Measurements from ENCODE around the gene WNT5A. TPM values are rescaled to one million over a fixed set of nuclear protein-coding genes. Genes with fewer than 3 reads are reported as not detected.
A peak's percentile ranks its signal among the peaks of the same experiment; 100 is the strongest.

Gene WNT5A
- total RNA-seq, 1 donor from 2014 or later: 0.92 TPM

DNA sequence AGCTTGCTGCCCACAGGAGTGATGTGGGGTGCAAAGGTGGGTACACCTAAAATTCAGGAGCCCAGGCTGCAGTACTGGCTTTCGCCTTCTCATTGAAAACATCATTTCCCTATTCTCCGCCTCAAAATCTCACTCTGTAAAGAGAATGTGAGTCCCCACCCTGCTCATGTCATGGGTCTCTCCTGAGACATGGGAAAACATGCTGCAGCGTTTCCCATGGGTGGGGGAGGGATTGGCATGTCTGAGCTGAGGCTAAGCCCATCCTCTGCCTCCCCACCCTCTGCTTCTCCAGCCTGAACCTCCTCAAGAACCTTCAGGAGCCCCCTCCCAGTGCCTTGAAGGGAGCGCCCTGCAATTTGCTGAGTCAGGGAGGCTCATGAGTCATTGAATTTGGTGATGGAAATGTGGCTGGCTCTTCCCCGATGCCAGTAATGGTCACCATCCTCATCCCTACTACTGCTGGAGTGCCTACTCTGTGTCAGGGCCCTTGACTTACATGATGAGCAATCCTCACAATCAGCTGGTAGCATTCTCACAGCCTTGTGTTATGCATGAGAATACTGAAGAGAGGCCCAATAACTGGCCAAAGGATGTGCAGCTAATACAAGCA is 28.8 kb downstream of the WNT5A start:
- intact Hi-C loops (cut with DNase I): no loop called here
- DNase-seq (ENCODE audit: low spot score): peak; percentile 33

DNA sequence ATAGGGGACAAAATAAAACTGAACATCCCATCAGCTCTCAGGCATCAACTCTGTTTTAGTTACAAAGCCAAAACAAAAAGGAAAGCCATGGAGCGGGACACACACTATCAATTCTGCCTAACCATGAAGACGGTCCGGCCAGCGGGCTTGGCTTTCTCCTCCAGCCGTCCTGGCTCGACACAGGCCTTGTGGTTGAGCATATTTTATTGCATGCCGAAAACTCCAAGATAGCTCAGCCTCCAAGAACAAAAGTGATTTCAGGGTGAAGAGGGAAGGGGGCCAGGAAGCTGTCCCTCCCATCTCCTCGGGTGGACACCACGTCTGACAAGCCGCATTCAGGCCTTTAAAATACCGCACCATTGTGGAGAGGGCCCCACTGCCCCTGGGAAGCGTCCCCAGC is 31.2 kb downstream of the WNT5A start:
- DNase-seq (ENCODE audit: low spot score): no peak
- intact Hi-C loops (cut with DNase I): no loop called here

DNA sequence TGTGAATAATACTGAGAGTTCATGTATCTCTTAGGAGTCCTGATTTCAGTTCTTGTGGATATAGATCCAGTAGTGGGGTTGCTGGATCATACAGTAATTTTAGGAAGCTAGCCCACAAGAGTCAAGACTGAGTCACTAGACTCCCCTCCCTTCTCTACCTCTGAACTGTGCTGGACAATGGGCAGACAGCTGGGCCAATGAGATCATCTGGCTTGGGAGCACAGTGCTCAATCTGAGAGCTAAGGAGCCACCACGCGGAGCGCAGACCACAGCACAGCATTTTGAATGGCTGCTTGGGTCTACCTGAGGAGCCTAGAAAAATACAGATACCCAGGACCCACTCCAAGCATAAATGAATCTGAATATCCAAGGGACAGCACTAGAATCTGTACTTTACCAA is 32.5 kb downstream of the WNT5A start:
- intact Hi-C loops (cut with DNase I): no loop called here

DNA sequence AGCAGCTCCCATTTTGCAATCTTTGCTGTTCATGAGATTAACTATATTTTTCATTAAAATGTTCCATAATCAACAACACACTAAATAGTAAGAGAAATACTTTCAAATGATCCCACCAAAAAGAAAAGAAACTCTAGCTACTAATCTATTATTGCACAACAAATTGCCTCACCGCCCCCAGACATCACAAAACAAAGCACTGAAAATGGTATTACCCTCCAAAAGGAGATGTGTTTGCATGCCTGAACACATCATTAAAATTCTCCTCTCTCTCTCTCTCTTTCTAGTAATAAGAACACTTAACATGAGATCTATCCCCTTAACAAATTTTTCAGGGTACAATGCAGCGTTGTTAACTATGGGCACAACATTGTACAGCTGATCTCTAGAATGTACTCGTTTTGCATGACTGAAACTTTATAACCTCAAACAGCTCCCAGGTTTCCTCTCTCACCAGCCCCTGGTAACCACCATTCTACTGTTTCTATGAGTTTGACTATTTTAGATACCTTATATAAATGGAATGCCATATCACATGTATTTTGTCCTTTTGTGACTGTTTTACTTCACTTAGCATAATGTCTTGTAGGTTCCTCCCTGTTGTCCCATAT is 33.1 kb downstream of the WNT5A start:
- intact Hi-C loops (cut with DNase I): no loop called here
- DNase-seq (ENCODE audit: low spot score): no peak

More for the DNA sequence above, 32.5 kb downstream of the WNT5A start:
- peak; percentile 59 for DNase-seq (ENCODE audit: low spot score)

DNA sequence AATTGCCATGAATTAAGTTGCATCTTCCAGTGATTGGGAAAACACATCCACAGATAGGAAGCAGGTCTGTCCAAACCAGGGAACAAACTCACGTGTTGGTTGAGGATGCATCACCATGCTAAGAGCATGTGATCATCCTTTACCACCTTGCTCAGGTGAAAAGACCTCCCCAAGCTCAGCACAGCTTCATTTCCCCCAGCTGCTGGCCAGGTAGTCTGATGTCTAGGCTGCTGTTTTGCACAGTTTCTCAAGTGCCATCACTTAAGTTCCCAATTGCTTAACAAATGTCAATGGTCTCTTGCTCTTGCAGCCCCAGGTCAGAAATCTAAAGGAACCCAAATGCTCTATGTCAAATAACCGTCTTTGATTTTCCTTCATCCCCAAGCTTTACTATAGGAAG is 34.2 kb downstream of the WNT5A start:
- intact Hi-C loops (cut with DNase I): no loop called here
- peak; percentile 49 for DNase-seq (ENCODE audit: low spot score)

DNA sequence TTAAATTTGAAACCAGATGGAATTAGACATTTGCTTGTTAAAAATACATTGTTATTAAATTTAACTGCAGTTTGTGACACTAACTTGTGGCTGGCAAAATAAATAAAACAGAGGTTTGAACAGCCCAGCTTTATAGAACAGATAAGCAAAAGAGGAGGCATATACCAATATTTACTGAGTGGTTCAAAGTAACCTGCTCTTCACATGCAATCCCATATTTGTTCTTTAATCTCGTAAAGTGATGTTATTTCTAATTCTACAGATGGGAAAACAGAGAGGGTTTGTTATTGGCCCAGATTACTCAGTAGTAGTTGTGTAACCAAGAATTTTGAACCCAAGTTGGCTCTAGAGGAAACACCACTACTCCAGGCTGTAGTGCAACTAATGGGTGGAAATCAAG is 37.6 kb downstream of the WNT5A start:
- intact Hi-C loops (cut with DNase I): no loop called here
- no peak for DNase-seq (ENCODE audit: low spot score)

DNA sequence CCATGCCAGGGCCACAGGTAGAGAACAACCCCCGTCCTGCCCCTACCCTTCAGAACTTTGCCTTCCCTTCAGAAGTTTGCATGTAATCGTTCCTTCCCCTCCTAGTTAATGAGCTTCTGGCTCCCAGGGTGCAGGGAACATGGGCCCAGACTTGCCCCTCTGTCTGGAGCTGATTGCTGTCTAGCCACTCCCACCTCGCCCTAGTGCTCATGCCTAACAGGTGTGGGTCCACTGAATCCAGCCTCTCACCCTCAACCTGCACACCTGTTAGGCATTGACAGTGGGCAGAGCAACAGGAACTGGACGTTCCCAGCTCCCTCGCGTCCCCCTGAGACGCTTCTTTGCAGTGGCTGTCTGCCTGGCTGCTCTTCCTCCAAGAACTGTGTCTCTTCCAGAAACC is 40.3 kb downstream of the WNT5A start:
- intact Hi-C loops (cut with DNase I): no loop called here
- no peak for DNase-seq (ENCODE audit: low spot score)

DNA sequence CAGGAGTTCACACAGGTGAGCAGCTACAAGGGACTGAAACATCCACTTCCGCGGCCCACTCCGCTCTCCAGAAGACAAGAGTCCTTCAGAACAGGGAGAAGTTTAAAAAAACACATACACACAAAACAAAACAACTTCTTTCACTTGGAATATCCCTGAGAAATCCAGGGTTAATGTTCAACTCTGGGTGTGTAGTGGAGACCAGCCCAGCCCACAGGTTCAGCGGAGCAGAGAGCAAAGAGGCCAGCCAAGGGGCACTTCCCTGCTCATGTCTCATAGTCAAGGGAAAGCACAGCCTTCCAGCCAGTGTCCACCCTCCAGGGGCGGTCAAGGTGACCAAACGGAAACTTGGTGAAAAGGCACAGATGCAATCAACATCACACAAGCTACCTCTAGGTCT is 41.6 kb downstream of the WNT5A start:
- intact Hi-C loops (cut with DNase I): no loop called here
- no peak for DNase-seq (ENCODE audit: low spot score)

DNA sequence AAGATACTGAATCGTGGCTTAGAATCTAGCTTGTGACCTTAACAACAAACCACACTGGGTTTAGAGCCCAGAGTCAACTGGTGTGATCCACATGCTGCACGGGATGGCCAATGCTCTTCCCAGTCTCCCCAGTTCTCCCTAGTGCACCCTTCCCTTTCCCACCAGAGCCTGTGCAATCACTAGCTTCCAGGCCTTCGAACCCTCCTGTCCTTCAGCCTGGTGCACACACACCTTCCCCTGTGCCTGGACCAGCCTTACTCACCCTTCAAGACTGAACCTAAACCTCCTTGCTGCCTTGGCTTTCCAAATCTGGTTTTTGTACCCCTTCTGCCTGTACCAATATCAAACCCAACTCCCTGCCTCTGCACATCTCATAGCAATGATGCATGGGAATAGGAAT is 43.8 kb downstream of the WNT5A start:
- DNase-seq (ENCODE audit: low spot score): peak; percentile 14
- intact Hi-C loops (cut with DNase I): no loop called here

DNA sequence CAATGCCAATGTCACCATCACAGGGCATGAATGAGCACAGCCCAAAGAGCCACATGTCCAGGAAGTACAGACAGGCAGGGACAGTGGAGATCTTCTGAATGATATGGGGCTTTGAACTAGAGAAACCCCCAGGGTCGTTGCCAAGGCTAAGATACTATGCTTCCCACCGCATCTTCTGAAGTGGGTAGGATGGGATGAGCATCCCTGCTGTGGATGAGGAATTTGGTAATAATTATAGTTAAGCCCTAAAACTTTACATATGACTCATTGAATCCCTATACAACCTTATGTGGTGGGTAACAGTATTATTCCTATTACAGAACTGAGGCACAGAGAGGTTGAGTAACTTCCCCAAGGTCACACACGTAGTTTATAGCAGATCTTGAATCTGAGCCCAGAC is 44.2 kb downstream of the WNT5A start:
- intact Hi-C loops (cut with DNase I): no loop called here
- no peak for DNase-seq (ENCODE audit: low spot score)

DNA sequence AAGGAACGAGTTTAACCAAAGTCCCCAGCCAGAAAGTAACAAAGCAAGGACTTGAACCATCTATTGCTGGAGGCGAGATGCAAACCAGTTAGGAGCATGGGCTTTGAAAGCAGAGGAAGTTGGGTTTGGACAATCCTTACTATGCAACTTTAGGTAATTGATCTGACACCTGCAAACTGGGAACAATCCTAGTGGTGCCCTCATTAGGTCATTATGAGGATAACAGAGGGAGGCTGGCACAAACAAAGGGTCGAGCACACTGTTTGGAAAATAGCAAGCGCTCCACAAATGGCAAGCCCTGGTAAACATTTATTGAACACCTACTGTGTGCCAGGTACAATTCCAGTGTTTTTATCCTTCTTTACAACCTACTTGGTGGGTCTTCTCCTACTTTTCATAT is 45.6 kb downstream of the WNT5A start:
- intact Hi-C loops (cut with DNase I): no loop called here
- no peak for DNase-seq (ENCODE audit: low spot score)

DNA sequence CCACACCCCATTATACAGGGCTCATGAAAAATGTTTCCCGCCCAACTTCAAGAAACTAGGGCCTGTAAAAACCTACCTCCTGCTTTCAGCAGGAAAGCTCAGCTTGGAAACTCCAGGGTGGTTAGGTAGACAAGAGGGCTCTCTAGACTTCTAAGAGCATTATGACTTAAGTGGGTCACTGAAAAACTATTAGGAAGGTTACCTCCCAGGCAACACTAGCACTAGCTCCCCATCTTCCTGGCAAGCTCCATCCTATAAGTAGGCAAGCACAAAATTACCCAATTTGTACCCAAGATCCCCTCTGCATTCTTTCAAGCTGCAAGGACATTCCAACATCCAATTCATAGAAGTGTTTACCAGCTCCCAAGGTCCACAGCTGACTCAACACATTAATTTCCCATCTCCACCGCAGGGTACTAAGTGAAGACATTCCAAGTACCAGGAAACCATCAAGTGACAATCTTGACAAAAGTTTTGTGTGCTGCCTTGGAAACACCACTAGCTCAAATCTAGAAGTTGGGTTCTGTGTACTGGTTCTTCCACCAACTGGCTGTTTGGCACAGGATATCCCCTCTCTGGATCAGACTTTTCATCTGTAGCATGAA is 46.9 kb downstream of the WNT5A start:
- intact Hi-C loops (cut with DNase I): no loop called here
- DNase-seq (ENCODE audit: low spot score): no peak

DNA sequence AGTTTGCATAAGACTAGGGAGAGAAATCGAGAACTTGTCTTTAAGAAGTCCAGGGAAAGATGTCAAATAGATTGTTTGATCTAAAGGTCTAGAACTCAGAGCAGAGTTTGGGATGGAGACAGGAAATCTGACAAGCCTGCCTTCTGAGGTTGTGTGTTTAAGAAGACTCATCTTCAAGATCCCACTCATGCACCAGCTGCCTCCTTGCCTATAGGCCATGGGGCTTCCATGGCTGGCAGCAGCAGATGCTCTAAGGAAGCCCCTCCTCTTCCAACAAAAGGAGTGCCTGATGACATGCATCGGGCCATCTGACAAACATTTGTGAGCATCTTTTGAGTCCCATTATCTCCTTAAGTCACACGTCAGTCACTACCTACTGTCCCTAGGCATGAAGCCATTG is 47.4 kb downstream of the WNT5A start:
- intact Hi-C loops (cut with DNase I): no loop called here
- DNase-seq (ENCODE audit: low spot score): no peak

DNA sequence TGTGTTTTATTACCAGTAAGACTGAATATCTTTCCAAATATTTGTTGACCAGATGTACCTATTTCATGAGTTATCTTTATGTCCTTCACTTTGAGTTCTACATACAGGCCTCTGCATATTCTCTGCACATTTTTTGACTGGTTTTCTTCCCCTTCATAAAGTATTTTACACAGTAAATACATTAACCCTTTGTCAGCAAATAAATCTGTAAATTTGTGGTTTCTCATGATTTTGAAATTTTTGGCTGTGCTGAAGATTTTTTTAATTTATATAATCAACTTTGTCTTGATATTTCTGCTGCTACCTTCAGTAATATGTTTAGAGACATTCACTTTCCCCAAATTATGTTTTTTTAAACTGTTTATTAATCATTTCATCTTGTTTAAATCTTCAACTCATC is 50.5 kb downstream of the WNT5A start:
- DNase-seq (ENCODE audit: low spot score): no peak
- intact Hi-C loops (cut with DNase I): no loop called here

DNA sequence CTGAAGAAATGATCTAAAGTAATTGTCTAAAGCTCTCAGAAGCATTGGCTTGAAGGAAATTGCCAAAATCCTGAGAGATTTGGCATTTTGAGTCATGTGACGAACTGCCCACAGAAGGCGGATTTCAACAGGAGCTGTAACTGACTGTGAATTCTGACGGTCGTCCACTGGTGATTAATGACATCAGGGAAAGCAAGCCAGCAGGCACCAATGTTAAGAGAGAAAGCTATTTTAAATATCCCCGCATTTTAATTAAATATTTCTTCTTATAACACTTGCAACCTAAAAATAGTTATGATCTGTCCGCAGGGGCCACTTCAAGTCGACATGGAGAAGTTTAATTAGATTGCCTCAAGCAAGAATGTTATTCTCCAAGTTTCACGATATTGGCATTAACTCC is 51.6 kb downstream of the WNT5A start:
- DNase-seq (ENCODE audit: low spot score): no peak
- intact Hi-C loops (cut with DNase I): no loop called here

DNA sequence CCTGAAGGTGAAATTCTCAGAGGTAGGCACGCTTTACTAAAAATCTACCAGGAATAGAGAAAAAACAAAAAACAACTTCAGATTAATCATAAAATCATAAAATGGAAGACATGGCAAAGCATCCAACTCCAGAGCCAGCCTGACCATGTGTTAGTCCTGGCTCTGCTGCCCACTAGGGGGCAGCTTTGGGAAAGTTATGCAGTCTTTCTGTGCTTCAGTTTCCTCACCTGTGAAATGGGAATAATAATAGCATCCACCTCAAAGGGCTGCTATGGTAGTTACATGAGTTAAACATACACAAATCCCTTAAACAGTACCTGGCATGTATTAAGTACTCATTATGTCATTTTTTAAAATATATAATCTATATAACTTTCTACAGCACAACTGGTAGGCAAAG is 52.3 kb downstream of the WNT5A start:
- DNase-seq (ENCODE audit: low spot score): no peak
- intact Hi-C loops (cut with DNase I): no loop called here

DNA sequence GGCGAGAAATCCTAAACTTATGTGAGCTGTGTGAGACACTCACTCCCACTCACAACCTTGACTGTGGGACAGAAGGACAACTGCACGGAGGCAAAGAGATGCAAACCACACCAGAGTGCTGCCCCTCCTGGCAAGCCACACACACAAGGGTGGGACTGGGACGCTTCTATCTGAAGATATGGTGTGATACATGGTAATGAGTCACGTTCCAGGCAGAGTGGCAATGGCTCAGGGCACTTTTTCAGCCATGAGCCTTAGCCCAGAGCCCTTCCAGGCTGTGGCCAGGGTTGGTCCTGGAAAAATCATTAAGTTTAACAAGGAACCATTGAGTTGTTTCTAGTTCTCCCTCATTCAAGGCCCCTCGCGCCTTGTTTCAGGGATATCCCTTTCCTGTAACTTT is 56.1 kb downstream of the WNT5A start:
- intact Hi-C loops (cut with DNase I): no loop called here
- no peak for DNase-seq (ENCODE audit: low spot score)

DNA sequence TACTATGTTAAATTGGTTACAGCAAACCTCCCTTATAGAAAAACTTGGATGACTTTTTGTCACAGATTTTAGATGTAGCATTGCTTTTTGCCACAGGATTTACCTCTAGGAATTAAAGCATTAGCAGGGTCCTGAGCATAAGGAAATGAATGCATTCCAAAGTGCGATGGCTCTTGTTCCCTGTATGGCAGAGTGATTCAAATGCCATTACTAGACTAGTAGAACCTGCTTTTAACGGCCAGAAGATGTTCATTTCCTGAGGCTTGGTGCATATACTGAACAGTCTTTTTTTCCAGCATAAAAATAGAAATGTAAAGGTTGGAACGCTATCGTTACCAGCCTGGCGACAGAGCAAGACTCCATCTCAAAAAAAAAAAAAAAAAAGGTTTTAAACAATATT is 59.4 kb downstream of the WNT5A start:
- intact Hi-C loops (cut with DNase I): no loop called here
- no peak for DNase-seq (ENCODE audit: low spot score)

DNA sequence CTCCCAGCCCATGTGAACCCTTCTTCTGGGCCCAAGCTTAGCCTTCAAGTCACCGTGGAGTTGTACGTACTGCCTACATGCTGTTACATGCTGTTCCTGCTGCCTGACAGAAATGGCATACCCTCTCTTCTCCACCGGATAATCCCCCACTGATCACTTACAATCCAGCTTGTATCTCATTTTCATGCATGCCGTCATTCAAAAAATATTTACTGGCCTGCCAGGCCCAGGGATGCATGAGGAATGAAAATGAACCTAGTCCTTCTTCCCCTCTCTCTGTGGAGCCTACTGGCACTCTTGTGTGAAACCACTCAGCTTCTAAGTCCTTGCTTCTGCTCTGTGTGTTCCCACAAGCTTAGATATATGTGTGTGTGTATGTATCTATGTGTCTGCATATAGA is 60.6 kb downstream of the WNT5A start:
- intact Hi-C loops (cut with DNase I): no loop called here
- no peak for DNase-seq (ENCODE audit: low spot score)

DNA sequence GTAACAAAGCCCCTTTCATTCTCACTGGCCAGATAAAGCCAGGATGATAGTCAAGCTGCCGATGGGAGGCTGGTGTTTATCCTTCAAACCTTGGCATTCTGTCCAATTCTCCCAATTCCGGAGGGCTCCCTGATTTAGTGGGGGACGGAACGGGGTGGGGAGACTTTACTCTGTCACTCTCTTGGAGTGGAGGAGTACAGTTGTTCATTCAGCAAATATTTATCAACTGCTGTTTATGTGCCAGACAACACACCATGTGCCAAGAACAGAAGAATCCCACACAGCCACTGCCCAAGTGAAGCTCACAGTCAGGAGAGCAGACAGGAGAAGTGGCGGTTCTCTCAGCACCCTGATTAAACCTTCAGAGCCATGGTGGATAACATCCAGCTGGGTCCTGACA is 63.3 kb downstream of the WNT5A start:
- intact Hi-C loops (cut with DNase I): no loop called here
- DNase-seq (ENCODE audit: low spot score): no peak

DNA sequence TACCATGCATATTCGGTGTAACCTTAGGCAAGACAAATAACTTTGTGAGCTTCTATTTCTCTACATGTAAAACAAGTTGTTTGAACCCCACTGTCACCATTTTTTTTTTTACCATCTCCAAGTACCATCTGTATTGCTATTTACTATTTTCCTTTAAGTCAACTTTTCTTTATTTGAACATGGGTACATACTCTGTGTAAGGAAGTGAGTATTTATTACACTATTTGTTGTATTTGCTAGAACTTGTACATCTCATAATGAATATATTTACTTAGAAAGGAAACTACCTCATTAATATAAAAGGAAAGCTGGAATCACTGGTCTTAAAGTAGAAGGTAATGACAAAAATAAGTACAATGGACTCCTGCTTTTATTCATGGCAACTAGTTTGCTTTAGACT is 69.9 kb downstream of the WNT5A start:
- no peak for DNase-seq (ENCODE audit: low spot score)
- intact Hi-C loops (cut with DNase I): no loop called here

Data from cardiac septum (tissue), 1 donor.